Nephron progenitor cell (in vitro differentiated cells): ENCODE data around the gene TP53BP2.
A peak's percentile ranks its signal among the peaks of the same experiment; 100 is the strongest.

ENCODE experiments used
- DNase-seq: peaks from one replicate; pipeline ENCODE4 v3.0.0; 2021
- H3K27ac Mint-ChIP-seq: 2 replicates; pipeline ENCODE4 v1.8.0; 2021; ENCODE audit warnings: mild to moderate bottlenecking, moderate library complexity, mixed read lengths
- H3K27me3 Mint-ChIP-seq: 2 replicates; pipeline ENCODE4 v1.8.0; 2021; ENCODE audit warnings: mild to moderate bottlenecking, low read depth, mixed read lengths; ENCODE audit not compliant: poor library complexity
- H3K36me3 Mint-ChIP-seq: 2 replicates; pipeline ENCODE4 v1.8.0; 2021; ENCODE audit warnings: low read depth, mixed read lengths
- H3K4me1 Mint-ChIP-seq: 2 replicates; pipeline ENCODE4 v1.8.0; 2021; ENCODE audit warnings: mixed read lengths
- H3K4me3 Mint-ChIP-seq: 2 replicates; pipeline ENCODE4 v1.8.0; 2021; ENCODE audit warnings: mild to moderate bottlenecking, moderate library complexity, mixed read lengths
- H3K9me3 Mint-ChIP-seq: 2 replicates; pipeline ENCODE4 v1.8.0; 2021; ENCODE audit warnings: mild to moderate bottlenecking, moderate library complexity, mixed read lengths
- TF ChIP-seq, protein P1 (sequence below): fragments of 200-600 bp; sonication (generic); IDR thresholded peaks from 2 replicates; pipeline ENCODE4 v1.5.0; 2021; ENCODE audit warnings: antibody characterized with exemption

The TP53BP2 gene

DNA sequence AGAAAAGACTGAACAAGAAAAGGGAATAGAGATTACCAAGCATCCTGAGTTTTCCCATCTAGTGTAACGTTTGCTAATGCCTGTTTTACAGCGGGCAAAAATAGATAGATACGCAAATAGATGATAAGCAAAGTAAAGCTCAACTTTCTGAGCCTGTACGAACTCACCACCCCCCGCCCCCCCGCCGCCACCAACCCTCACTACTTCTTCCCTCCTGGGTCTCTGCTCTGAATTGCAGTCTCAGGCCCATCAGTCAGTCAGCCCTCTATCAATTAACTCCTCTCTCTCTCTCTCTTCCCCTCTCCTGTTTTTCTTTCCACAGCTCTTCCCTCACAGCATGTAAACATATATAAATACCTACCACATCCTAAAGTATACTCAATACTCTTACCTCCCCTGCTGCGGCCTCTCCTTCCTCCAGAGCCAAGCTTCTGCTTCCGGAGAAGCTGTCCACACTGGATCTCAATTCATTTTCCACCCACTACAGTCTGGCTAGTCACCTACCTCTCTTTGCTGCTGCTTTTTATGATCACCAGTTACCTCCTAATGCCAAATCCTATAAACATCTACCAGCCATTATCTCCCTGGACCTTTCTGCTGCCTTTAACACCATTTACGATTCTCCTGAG is 68.8 kb downstream of the TP53BP2 start:
- Mint-ChIP-seq H3K4me1 (peaks cover 34% of the 10 kb centered on the region), H3K27ac (peak overlapping the region; percentile 66), H3K9me3 (no peaks in the 10 kb centered on the region), H3K36me3 (peaks cover 82% of the 10 kb centered on the region), H3K4me3 (no peak overlapping the region), H3K27me3 (no peaks in the 10 kb centered on the region)
- TF ChIP-seq, protein P1, sequence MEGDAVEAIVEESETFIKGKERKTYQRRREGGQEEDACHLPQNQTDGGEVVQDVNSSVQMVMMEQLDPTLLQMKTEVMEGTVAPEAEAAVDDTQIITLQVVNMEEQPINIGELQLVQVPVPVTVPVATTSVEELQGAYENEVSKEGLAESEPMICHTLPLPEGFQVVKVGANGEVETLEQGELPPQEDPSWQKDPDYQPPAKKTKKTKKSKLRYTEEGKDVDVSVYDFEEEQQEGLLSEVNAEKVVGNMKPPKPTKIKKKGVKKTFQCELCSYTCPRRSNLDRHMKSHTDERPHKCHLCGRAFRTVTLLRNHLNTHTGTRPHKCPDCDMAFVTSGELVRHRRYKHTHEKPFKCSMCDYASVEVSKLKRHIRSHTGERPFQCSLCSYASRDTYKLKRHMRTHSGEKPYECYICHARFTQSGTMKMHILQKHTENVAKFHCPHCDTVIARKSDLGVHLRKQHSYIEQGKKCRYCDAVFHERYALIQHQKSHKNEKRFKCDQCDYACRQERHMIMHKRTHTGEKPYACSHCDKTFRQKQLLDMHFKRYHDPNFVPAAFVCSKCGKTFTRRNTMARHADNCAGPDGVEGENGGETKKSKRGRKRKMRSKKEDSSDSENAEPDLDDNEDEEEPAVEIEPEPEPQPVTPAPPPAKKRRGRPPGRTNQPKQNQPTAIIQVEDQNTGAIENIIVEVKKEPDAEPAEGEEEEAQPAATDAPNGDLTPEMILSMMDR, result no peak
- DNase-seq, result no peak

DNA sequence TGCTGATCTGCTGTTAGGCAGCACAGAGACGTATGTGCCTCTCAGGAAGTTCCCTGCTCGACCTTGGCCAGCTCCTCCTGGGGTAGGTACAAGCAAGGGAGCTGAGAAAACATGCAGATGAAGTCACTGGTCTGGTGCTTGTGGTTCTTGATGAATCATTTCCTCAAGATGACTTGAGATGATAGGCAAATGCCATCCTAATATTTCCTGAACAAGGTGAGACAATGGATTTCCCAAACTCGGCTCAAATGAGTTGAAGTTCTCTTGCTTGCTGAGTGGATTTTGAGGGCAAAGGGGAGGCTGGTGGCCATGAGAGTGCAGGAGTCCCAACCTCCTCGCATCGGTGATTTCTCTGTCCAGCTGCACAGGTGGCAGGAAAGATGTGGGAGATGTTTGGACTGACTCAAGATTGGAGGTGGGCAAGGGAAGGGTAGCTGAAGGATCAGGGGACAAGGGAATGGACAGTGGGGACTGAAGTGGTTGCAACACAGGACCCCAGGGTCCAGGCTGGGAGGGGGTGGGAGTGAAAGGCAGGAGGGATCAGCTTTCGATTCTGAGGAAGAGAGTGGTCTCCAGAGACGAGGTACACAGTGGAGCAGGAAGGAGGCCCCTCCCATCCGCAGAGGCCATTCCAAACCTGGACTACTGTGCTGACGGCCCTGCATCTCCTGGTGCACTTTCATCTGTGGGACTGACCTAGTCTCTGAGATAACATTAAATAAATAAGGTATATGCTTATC is 69.5 kb downstream of the TP53BP2 start:
- Mint-ChIP-seq H3K4me1 (peaks cover 40% of the 10 kb centered on the region), H3K27me3 (no peaks in the 10 kb centered on the region), H3K27ac (peak overlapping the region; percentile 66), H3K9me3 (no peaks in the 10 kb centered on the region), H3K36me3 (peaks cover 89% of the 10 kb centered on the region), H3K4me3 (no peak overlapping the region)
- TF ChIP-seq, protein P1, result no peak
- peak; percentile 15 for DNase-seq

DNA sequence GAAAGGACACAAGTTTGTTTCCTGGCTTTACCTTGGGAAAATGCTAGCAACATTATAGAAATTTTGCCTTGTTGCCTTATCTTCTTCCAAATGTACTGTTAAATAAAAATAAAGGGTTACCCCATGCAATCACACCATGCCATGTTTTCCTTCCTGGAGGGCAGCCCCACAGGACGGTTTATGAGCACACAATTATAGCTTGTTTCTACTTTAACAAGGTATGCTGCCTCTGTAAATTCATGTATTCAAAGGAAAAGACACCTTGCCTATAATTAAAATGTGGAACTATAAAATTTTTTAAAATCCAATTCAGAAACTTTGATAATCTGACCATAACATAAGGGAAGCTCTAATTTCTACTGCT is 70.1 kb downstream of the TP53BP2 start:
- peak overlapping the region; percentile 66 for H3K27ac Mint-ChIP-seq
- no peaks in the 10 kb centered on the region for H3K9me3 Mint-ChIP-seq
- no peak for DNase-seq
- H3K27me3 Mint-ChIP-seq, result no peaks in the 10 kb centered on the region
- H3K4me3 Mint-ChIP-seq, result no peak overlapping the region
- TF ChIP-seq, protein P1, result no peak
- H3K4me1 Mint-ChIP-seq, result peaks cover 37% of the 10 kb centered on the region
- H3K36me3 Mint-ChIP-seq, result peaks cover 89% of the 10 kb centered on the region

DNA sequence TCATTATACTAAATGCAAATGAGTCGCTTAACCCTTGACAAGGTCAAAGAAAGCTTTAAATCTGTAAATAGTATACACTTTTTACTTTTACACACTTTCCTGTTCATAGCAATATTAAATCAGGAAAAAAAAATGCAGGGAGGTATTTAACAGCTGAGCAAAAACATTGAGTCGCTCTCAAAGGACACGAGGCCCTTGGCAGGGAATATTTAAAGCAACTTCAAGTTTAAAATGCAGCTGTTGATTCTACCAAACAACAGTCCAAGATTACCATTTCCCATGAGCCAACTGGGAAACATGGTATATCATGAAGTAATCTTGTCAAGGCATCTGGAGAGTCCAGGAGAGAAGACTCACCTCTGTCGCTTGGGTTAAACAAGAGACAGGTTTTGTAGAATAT is 70.7 kb downstream of the TP53BP2 start:
- H3K4me1 Mint-ChIP-seq, result peaks cover 36% of the 10 kb centered on the region
- DNase-seq, result no peak
- peaks cover 90% of the 10 kb centered on the region for H3K36me3 Mint-ChIP-seq
- TF ChIP-seq, protein P1, result no peak
- H3K4me3 Mint-ChIP-seq, result no peak overlapping the region
- no peaks in the 10 kb centered on the region for H3K27me3 Mint-ChIP-seq
- H3K9me3 Mint-ChIP-seq, result no peaks in the 10 kb centered on the region
- no peak overlapping the region for H3K27ac Mint-ChIP-seq

DNA sequence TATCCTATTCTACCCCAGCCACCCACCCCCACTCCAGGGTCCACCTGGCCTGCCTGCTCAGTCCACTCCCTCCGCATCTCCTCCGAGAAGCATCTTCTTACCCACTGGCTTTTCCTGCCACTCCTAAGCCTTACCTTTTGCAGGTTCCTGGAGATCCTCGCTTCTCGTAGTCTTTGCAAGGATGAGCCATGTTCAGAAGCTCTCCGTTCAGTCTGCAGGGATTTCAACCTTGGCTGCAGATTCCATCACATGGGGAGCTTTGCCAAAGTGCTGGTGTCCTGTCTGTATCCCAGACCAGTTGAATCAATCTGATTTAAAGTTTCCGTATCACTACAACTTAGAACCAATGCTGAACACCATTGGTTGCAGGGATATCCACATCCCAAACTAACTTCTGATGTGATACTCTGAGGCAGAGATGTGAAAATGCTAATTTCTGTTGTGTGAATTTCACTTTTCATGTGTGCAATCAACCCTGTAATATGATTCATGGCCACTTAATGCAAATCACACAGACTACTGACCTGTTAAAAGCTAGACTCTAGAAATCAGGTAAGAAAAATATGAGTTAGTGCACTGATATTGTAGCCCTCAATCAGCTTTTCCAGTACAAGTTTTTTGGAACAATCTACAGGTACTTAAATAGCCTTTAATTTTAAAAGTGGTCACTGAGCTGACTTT is 71.5 kb downstream of the TP53BP2 start:
- TF ChIP-seq, protein P1, result no peak
- Mint-ChIP-seq H3K9me3 (peaks cover 4% of the 10 kb centered on the region), H3K27ac (no peak overlapping the region), H3K4me1 (peaks cover 36% of the 10 kb centered on the region), H3K4me3 (no peak overlapping the region), H3K27me3 (no peaks in the 10 kb centered on the region), H3K36me3 (peaks cover 91% of the 10 kb centered on the region)
- no peak for DNase-seq
